GM18519 (cell line): Measurements from ENCODE around the gene PRDM16.

Experiments
- ATAC-seq: cut with Tn5 transposase; IDR thresholded peaks from one replicate; pipeline ENCODE4 v1.9.1; 2021; ENCODE audit warnings: mild to moderate bottlenecking, moderate library complexity; ENCODE audit not compliant: unreplicated experiment, low FRiP score

The PRDM16 gene

DNA sequence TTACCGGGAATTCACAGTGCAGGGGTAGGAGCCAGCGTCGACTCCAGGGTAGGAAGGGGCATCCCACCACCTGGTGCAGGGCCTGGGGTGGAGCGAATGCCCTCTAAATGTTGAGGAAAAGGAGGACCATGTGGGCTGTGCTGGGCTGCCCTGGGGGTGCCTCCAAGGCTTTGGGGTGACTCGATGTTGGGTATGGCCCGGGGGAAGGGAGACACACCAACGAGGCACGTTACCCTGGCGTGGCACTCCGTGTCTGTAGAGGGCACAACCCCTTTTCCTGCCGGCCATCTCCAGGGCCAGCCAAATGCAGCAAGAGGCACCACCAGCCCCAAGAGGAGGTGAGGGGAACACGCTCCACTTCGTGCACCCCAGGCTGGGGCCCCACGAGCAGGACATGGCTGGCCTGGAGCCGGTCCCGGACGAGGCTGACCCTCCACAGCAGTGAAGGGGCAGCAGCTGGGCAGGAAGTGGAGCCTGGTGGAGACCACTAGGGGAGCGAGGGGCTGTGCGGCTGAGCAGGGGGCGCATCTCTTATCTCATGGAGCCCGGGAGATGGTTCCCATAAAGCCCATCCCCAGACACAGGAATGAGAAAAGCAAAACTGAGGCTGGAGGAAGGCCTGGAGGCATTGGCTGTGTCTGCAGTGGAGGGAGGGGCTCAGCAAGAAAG, 36.5 kb upstream of the PRDM16 start:
- ATAC-seq: no peak

GRCh38 chr1:3033040-3033789, 35.8 kb upstream of the PRDM16 start:
- ATAC-seq: no peak

GRCh38 chr1:3033790-3034090, 35.3 kb upstream of the PRDM16 start:
- ATAC-seq: no peak

- no peak for ATAC-seq
Measured at GRCh38 chr1:3034162-3034561, 34.8 kb upstream of the PRDM16 start.

DNA sequence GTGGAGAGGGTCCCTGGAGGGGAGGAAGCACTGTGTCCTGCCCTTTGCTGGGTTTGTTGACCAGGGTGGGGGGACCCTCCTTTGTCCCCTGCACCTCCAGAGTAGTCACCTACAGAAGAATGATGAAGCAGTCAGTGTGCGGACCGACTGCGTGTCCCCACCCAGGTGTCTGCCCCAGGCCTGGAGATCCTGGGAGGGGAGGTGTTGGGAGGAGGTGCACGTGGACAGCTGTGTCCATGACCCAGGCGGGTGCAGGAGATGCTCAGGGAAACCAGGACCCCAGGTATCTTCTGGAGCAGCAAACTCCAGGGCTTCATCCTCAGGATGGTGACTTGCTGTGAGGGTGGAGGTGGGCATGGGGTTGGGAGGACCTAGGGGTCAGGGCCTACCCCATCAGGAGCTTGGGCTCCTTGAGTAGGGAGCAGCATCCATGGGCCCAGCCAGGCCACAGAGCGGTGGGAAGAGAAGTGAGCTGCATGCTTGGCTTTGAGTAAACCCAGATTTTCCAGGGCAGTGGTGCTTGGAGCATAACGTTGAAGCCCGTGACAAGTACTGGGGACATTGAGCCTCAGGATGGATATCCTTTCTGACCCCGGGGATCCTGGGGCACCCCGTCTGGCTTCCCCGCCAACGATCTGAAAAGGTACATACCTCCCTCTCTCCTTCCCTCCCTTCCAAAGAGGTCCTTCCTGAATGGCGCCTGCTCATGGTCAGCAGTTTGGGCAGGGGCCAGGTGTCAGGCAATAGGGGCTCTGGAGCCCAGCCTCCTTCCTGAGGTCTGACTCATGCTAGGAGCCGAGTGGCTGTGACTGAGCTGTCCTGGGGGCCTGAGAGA, 34.1 kb upstream of the PRDM16 start:
- ATAC-seq: no peak

DNA sequence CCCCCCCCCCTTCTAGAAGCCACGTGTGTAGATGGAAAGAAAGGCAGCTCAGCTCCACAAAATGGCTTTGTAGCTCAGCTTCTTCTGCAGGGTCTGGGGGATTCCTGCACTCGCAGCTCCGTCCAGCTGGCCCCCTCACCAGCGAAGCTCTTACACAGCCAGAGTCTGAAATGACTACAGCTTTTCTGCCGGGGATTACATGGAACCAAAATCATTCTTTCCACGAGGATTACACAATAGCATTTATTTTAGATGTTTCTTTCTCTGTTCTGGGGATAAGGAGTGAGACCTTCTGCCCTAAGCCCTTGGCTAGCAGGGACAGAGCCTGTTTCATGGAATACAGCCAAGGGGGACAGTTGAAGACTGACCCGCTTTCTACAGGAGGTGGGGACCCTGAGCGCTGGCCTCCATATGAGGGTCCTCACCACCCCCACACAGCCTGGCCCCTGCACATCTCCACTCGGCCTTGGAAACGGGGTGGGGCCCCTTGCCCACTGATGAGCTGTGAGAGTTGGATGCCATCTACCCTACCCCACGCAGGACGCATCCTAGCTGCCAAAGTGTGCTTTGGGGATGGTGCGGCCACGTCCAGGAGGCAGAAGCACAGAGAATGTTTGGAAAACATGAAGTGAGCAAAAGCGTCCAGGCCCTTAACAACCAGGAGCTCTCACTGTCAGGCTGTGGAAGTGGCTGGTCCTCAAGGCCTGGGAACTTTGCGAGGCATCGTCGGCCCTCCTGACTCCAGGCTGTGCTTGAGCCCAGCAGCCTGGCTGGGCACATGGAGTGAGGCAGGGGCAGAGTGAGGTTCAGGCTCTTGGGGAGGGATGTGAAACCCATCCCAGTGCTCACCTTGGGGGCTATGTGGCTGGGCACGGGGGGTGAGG, 33.2 kb upstream of the PRDM16 start:
- ATAC-seq: no peak

GRCh38 chr1:3036447-3037280, 32.3 kb upstream of the PRDM16 start:
- ATAC-seq: no peak

DNA sequence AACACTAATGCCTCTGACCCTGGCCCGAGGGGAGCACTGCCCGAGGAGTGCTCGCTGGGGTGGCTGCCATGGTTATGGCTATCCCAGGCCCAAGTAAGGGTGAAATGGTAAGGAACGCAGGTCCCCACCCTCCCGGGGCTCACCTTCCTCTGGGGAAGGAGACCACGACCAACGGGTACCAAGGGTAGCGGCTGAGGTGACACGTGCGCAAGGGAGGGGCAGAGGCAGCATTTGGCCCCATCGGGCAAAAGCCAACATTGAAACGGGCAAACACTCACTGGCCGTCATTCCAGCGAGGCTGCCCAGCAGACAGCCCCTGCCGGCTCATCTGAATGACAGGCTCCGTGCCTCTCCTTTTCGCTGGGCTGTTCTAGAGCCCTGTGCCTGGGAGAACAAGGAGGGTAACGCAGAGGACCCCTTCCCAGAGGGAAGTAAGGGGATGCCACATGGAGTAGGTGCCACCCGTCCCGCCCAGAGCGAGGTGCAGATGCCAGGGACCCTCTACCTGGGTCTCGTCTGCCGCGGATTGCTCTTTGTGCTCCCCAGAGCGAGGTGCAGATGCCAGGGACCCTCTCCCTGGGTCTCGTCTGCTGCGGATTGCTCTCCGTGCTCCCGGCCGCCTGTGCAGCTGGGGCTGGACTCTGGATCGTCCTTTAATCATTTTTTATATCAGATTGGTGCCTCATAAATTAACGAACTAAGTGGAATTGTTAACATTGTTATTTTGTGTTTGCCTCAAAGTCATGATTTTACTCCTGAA, 31.5 kb upstream of the PRDM16 start:
- ATAC-seq: no peak

DNA sequence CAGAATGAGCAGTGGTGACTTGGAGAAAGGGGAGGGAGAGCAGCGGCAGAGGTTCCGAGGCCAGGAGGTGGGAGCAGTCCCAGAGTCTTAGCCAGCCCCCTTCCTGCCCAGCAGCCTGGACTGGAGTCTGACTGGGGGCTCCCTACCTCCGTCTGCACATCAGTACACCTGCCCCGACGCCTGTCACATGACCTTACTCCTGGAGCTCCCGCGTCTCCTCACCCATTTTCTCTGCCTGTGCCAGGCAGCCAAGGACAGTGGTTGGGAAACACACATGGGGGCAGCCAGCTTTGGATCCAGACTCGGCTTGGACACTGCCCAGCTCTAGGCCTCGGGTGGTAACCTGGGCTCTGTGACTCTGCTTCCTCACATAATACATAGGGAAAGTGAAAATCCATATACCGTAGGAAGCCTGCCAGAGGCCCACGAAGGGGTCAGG, 30.9 kb upstream of the PRDM16 start:
- ATAC-seq: no peak

GRCh38 chr1:3038571-3039181, 30.3 kb upstream of the PRDM16 start:
- ATAC-seq: no peak

DNA sequence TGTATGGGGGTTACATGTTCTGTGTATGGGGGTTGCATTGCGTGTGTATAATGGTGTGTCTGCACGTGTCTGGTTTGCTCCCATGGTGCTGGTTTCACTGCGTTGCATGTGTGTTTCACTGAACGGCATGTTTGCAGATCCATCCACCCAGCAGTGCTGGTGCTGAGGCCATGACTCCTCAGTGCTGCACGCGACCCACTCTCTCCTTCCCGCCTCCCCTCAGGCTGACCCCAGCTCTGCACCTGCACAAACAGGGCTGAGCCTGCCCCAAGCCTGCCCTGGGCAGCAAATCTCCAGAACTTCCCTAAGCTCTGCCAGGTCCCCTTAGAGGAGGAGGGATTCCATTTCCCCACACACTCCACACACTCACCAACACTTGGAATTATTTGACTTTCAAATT, 29.0 kb upstream of the PRDM16 start:
- ATAC-seq: no peak

DNA sequence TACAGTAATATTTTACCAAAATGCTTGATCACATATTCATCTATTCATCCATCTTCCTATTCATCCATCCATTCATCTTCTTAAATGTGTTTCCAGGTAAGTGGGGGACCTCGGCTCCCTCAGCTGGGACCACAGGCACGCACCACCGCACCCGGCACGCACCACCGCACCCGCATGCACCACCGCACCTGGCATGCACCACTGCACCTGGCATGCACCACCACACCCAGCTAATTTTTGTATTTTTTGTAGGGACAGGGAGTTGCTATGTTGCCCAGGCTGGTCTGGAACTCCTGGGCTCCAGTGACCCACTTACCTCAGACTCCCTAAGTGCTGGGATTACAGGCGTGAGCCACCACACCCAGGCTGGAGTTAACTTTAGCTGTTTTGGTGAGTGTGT, 26.5 kb upstream of the PRDM16 start:
- ATAC-seq: no peak

DNA sequence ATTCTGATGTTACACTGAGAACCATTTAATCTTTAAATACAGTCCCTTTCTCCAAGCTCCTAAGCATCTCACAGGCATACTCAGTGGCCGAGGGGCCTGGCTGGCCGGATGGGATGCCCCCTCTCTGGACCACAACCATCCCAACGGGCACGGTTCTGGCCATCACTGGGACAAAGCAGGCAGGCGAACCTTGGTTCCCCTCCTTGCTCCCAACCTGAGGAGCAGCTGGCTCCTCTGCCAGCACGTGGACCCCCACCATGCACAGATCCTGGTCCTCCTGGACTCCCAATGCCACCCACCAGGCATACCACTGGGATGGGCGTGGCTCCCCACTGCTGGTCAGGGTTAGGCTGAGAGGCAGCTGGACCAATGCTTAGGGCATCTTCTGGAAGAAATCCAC, 19.8 kb upstream of the PRDM16 start:
- ATAC-seq: no peak

GRCh38 chr1:3049905-3050304, 19.1 kb upstream of the PRDM16 start:
- ATAC-seq: no peak

- no peak for ATAC-seq
Measured at GRCh38 chr1:3050603-3051002, 18.4 kb upstream of the PRDM16 start.

DNA sequence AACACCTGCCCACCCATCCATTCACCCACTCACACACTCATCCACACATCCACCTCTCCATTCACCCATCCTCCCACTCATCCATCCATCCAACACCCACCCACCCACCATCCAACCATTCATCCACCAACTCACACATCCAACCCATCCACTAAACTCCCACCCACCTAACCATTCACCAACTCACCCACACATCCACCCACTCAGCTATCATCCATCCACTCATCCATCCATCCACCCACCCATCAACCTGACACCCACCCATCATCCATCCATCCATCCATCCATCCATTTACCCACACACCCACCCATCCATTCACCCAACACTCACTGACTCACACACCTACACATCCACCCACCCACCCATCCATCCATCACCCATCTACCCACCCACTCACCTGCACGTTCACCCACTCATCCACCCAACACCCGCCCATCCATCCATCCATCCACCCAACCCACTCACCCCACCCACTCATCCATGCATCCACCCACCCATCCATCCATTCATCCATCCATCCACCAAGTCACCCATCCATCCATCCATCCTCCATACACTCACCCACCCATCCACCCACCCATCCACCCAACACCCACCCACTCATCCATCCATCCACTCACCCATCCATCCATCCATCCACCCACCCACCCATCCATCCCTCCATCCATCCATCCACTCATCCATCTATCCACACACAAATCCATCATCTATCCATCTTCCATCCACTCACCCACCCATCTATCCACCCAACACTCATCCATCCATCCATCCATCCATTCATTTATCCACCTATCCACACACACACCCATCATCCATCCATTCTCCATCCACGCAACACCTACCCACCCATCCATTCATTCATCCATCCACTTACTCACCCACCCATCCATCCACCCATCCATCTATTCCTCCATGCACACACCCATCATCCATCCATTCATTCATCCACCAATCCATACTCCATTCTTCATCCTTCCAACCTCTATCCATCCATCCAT, 17.4 kb upstream of the PRDM16 start:
- no peak for ATAC-seq

GRCh38 chr1:3052501-3052900, 16.5 kb upstream of the PRDM16 start:
- ATAC-seq: no peak
